Retinal pigment epithelial cell (primary cell): ENCODE measurements around the gene WDHD1.

Source experiments
- DNase-seq: peaks from one replicate; pipeline ENCODE4 v3.0.0-alpha.2; 2010; ENCODE audit warnings: low read depth
- H3K4me3 ChIP-seq: 2 replicates; pipeline ENCODE4 v1.5.1; 2011; ENCODE audit warnings: mild to moderate bottlenecking, low read length, control low read depth, moderate library complexity
- CTCF ChIP-seq: conservative IDR thresholded peaks from 2 replicates; pipeline ENCODE4 v1.5.1; 2011; ENCODE audit warnings: low read depth, low read length, control low read depth, inconsistent platforms

Gene WDHD1

GRCh38 chr14:55000381-55000780 lies 26.5 kb downstream of the WDHD1 start:
- H3K4me3 ChIP-seq, result no peak overlapping the region
- no peak for TF ChIP-seq CTCF
- no peak for DNase-seq

DNA sequence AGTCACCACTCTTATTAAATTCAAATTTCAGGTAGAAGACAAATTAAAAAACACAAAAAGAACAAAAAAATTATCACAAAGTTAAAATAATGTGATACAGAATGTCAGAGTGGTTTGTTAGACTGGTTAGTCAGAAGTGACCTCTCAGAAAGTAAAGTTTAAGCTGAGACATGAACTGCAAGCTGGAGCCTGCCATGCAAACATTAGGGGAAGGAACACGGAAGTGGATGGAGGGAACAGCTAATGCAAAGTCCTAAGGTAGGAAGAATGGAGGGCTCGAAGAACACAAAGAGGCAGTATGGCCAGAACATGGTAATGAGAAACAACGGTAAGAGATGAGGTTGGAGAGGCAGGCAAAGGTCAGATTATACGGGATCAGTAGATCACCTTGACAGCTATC lies 41.7 kb downstream of the WDHD1 start:
- H3K4me3 ChIP-seq, result no peak overlapping the region
- TF ChIP-seq CTCF, result no peak
- no peak for DNase-seq

- DNase-seq, result no peak
- no peak for TF ChIP-seq CTCF
- H3K4me3 ChIP-seq, result no peak overlapping the region
These were observed 45.2 kb downstream of the WDHD1 start for GRCh38 chr14:54981698-54982097.

DNA sequence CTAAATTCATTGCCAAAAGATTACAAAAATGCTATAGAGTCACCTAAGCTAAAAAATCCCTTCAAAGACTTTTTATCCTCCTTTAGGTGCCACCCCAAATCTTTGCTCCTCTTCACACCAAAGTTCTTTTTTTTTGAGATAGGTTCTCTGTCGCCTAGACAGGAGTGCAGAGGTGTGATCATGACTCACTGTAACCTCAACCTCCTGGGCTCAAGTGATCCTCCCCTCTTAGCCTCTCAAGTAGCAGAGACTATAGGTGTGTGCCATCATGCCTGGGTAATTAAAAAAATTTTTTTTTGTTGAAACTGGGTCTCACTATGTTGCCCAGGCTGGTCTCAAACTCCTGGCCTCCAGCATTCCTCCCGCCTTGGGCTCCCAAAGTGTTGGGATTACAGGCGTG lies 47.9 kb downstream of the WDHD1 start:
- no peak for DNase-seq
- TF ChIP-seq CTCF, result no peak
- no peak overlapping the region for H3K4me3 ChIP-seq

- no peak overlapping the region for H3K4me3 ChIP-seq
- no peak for TF ChIP-seq CTCF
- peak; percentile 8 for DNase-seq
These were observed 50.6 kb downstream of the WDHD1 start for GRCh38 chr14:54976316-54976715.

DNA sequence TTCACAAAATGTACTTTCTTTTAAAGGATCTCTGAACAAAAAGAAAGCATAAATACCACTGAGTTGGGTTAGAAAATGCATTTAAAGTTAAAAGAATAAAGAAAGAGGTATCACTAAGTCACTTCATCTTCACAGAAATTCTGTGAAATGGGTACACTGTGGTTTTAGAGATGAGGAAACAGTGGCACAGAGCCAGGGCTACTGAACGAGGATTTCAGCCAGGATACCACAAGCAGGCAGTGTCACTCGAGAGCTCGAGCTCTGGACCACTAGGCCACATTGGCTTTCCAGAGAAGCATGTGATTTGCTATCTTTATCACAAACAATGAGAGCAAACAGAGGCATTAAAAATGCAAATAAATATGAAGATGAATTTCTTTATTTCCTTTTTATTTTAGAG lies 51.0 kb downstream of the WDHD1 start:
- TF ChIP-seq CTCF, result no peak
- no peak for DNase-seq

GRCh38 chr14:54974788-54975414 lies 52.0 kb downstream of the WDHD1 start:
- no peak for TF ChIP-seq CTCF
- H3K4me3 ChIP-seq, result no peak overlapping the region
- DNase-seq, result no peak

More for the DNA sequence above, 51.0 kb downstream of the WDHD1 start:
- no peak overlapping the region for H3K4me3 ChIP-seq
